GM19023 (cell line): ENCODE data around the gene ZDHHC13.
A peak's percentile ranks its signal among the peaks of the same experiment; 100 is the strongest.

ENCODE experiments used
- ATAC-seq: cut with Tn5 transposase; IDR thresholded peaks from one replicate; pipeline ENCODE4 v1.9.1; 2021; ENCODE audit warnings: mild to moderate bottlenecking, moderate library complexity; ENCODE audit not compliant: unreplicated experiment

The ZDHHC13 gene

GRCh38 chr11:19116971-19117759, at the start of gene ZDHHC13:
TSS of gene ZDHHC13 (plus strand) at chr11:19117168. CDS start at chr11:19117250, 82 bp downstream.
- peak; percentile 100 for ATAC-seq

- peak; percentile 95 for ATAC-seq
Measured at GRCh38 chr11:19071255-19071654, 45.7 kb upstream of the ZDHHC13 start.

GRCh38 chr11:19072464-19072863, 44.5 kb upstream of the ZDHHC13 start:
- no peak for ATAC-seq

- no peak for ATAC-seq
Measured at GRCh38 chr11:19073454-19074415, 43.2 kb upstream of the ZDHHC13 start.

GRCh38 chr11:19075636-19076035, 41.3 kb upstream of the ZDHHC13 start:
- no peak for ATAC-seq

- ATAC-seq, result peak; percentile 58
Measured at GRCh38 chr11:19076744-19077589, 40.0 kb upstream of the ZDHHC13 start.

- no peak for ATAC-seq
Measured at GRCh38 chr11:19077965-19078364, 39.0 kb upstream of the ZDHHC13 start.

GRCh38 chr11:19079643-19080440, 37.1 kb upstream of the ZDHHC13 start:
- ATAC-seq, result no peak

- ATAC-seq, result no peak
Measured at GRCh38 chr11:19080579-19080993, 36.4 kb upstream of the ZDHHC13 start.

- no peak for ATAC-seq
Measured at GRCh38 chr11:19083166-19083565, 33.8 kb upstream of the ZDHHC13 start.

GRCh38 chr11:19084661-19085315, 32.2 kb upstream of the ZDHHC13 start:
- ATAC-seq, result no peak

- no peak for ATAC-seq
Measured at GRCh38 chr11:19087658-19088057, 29.3 kb upstream of the ZDHHC13 start.

GRCh38 chr11:19088791-19089190, 28.2 kb upstream of the ZDHHC13 start:
- ATAC-seq, result no peak

- ATAC-seq, result no peak
Measured at GRCh38 chr11:19089421-19089820, 27.5 kb upstream of the ZDHHC13 start.

- ATAC-seq, result no peak
Measured at GRCh38 chr11:19091366-19091765, 25.6 kb upstream of the ZDHHC13 start.

- no peak for ATAC-seq
Measured at GRCh38 chr11:19092342-19092741, 24.6 kb upstream of the ZDHHC13 start.

- no peak for ATAC-seq
Measured at GRCh38 chr11:19092850-19093249, 24.1 kb upstream of the ZDHHC13 start.

GRCh38 chr11:19093976-19094375, 23.0 kb upstream of the ZDHHC13 start:
- ATAC-seq, result no peak

GRCh38 chr11:19094859-19095258, 22.1 kb upstream of the ZDHHC13 start:
- no peak for ATAC-seq
